ENCODE results near the gene TRPM4.

- TF ChIP-seq CTCF (IDR thresholded peaks at IDR 0.05) = no peak
- TF ChIP-seq POLR2A (IDR thresholded peaks at IDR 0.05) = no peak
Measured at GRCh38 chr19:49212016-49212701, 54.6 kb downstream of the TRPM4 start.

Data from Peyer's patch (tissue), 4 donors.